Omental fat pad (tissue), 4 donors: Measurements from ENCODE around the gene GGACT. TPM values are rescaled to one million over a fixed set of nuclear protein-coding genes. Genes with fewer than 3 reads are reported as not detected.
A peak's percentile ranks its signal among the peaks of the same experiment; 100 is the strongest.
"Not testable (repeated sequence)": the region's sequence is repeated elsewhere in the genome, so short reads cannot be mapped to it uniquely, and the experiment has no call there.

Experiments used
- ATAC-seq: fragments of 150-250 bp; one replicate; pipeline ENCODE4 v1.9.1; 2016; ENCODE audit warnings: mild to moderate bottlenecking, moderate library complexity; ENCODE audit not compliant: low FRiP score
- DNase-seq: peaks from one replicate; pipeline ENCODE4 v3.0.0-alpha.2; 2019; ENCODE audit warnings: low spot score
- total RNA-seq, 4 donors: library from RNA; depleted of rRNA; stranded (reverse); fragments of >200 nt; gene quantifications; one replicate each; pipeline ENCODE4 v1.1.0, GENCODE V29; 2016
- TF ChIP-seq, protein P1 (sequence below), 3 donors: fragments of 450-650 bp; IDR thresholded peaks; one replicate each; pipeline ENCODE4 v1.5.1; 2016 to 2017; ENCODE audit warnings: antibody characterized with exemption in 3 of 3, mild to moderate bottlenecking in 3 of 3, moderate library complexity in 2 of 3

GGACT gene
- total RNA-seq, 4 donors from 2014 or later: 2.6 to 4.6 (median 3.1) TPM

DNA sequence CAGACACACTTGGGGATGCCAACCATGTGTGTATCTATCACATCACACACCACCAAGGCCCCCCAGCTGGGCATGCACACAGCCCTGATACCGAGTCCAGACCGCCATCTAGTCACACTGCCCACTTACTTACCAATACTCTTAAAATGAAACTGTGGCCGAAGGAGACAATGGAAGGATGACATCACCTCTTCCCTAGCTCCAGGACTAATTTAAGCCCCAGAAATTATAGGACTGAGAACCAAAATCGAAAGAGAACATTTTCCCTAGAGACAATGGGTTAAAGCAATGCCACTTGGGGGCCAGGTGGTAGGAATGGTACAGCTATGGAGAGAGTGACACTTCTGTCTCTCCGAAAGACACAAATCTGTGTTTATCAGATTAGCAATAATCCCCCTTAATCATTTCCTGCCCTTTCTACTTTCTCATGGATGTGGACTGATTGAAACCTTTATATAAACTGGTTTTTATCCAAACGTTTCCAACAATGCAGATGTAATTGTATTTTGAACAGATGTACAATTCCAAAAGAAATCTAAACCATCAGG lies 663 bp upstream of the GGACT start:
- no peak for ATAC-seq
- TF ChIP-seq, protein P1, sequence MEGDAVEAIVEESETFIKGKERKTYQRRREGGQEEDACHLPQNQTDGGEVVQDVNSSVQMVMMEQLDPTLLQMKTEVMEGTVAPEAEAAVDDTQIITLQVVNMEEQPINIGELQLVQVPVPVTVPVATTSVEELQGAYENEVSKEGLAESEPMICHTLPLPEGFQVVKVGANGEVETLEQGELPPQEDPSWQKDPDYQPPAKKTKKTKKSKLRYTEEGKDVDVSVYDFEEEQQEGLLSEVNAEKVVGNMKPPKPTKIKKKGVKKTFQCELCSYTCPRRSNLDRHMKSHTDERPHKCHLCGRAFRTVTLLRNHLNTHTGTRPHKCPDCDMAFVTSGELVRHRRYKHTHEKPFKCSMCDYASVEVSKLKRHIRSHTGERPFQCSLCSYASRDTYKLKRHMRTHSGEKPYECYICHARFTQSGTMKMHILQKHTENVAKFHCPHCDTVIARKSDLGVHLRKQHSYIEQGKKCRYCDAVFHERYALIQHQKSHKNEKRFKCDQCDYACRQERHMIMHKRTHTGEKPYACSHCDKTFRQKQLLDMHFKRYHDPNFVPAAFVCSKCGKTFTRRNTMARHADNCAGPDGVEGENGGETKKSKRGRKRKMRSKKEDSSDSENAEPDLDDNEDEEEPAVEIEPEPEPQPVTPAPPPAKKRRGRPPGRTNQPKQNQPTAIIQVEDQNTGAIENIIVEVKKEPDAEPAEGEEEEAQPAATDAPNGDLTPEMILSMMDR (IDR thresholded peaks at IDR 0.05): no peak

DNA sequence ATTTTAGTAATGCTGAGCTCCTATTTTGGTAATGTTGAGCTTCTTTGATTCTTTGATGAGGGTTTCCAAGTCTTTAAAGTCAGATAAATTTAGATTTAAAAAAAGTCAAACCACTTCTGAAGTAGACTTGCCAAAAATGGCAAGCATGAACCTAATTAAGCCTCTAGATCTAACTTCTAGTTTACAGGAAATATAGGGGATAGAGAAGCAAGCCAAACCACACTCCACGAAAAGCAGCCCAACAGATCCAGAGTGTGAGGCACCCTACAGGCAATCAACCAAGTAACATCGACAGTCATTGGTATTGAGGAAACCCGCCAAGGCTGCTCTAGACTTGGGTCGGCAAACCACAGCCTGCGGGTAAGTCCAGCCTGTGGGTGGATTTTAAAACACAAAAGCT lies 3.7 kb downstream of the GGACT start:
- TF ChIP-seq, protein P1 (IDR thresholded peaks at IDR 0.05): no peak
- DNase-seq (no peak), ATAC-seq (no peak)

More for the DNA sequence above, 663 bp upstream of the GGACT start:
- DNase-seq: no peak

DNA sequence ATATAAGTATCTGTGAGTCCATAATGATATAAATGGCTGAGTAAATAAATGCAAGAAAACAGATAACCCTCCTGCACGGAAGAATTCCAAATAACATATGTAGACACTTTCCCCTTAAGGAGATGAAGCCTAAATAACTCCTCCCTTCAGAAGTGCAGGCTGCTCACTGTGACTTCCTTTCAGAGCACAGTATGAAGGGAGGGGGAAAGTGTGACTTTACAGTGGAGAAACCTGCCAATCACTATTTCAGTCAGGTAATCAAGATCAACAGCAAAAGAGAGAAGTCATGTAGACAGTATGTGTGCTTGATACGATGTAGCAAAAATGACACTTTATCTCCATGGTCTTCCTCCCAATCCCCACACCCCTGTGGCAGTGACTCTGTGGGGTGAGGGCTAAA lies 7.1 kb downstream of the GGACT start:
- DNase-seq: no peak
- TF ChIP-seq, protein P1 (IDR thresholded peaks at IDR 0.05): no peak
- ATAC-seq: no peak

DNA sequence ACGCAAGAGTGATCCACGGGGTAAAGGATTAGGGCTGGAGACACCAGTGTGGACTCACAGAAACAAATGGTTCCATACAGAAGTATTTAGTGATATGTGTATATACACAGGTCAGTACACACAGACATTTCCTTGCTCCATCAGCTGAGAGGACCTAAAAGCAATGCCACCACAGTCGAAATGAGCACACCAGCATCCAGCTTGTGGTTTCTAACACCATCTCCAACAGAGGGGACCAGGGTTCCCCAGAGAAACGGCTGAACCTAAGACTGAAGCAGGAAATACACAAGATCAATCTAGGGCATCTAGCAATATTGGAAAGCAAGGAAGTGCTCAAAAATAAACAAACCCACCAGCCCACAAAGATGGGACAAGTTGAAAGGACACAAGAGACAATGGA lies 7.6 kb downstream of the GGACT start:
- TF ChIP-seq, protein P1 (IDR thresholded peaks at IDR 0.05): no peak
- no peak for DNase-seq
- no peak for ATAC-seq

DNA sequence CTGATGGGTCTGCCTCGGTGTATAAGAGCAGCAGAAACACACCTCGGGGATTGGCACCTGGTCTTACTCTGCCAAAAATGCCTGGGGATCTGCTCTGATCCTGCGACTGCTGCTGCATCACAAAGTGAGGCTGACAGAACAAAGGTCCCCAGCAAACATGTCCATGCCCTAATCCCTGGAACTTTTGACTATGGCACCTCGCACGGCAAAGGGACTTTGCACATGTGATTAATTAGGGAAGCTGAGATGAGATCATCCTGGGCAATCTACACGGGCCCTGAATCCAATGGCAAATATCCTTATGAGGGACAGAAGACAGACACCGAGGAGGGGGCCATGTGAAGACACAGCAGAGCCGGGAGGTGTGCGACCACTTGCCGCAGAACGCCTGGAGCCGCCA lies 8.5 kb downstream of the GGACT start:
- ATAC-seq: no peak
- no peak for DNase-seq
- TF ChIP-seq, protein P1 (IDR thresholded peaks at IDR 0.05): no peak

DNA sequence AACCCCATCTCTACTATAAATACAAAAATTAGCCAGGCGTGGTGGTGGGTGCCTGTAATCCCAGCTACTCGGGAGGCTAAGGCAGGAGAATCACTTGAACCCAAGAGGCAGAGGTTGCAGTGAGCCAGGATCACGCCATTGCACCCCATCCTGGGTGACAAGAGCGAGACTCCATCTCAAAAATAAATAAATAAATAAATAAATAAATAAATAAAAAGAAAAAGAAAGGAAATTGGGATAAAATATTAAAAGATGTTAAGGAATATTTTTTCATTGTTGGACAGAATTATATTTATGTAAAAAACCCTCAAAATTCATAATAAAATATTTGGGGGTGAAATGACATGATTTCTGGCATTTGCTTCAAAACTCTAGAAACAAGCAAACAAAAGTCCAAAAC lies 11.3 kb downstream of the GGACT start:
- not testable (repeated sequence) for DNase-seq, ATAC-seq

DNA sequence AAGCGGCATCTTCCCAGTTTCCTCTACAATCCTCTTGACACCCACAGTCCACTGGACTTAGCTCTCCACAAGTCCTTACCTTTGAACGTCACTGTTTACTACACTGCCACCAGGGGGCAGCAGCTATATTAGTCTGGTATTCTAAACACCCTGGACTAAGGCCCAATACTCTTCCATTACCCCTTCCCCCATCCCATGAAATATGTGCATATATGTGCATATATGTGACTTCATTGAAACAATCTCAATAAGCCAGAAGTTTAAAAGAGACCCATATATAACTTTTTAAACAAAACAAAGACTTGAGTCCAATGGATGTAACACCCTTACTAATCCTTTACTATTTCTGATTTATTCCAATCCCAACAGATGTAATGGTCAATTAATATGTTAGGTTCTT lies 15.5 kb downstream of the GGACT start:
- DNase-seq: peak; percentile 62
- no peak for ATAC-seq
- TF ChIP-seq, protein P1 (IDR thresholded peaks at IDR 0.05): peak in 1 of 3 donors; percentile 31

DNA sequence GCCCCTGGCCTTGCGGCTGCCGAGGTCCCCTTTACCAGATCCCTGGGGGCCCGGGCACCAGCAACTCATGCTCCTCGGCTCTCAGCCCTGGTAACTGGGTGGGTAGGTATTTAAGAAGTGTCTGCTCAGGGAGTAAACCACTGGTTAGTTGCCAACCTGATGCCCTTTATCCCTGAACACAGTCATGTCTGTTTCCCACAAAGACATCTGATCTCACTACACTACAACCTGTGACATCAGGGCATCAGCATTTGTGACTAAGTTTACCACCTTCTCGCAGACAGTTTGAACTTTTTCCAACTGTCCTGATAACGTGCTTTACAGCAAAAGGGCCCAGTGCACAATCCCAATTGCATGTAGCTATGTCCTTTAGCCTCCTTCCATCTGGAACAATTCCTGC lies 22.0 kb downstream of the GGACT start:
- no peak for DNase-seq
- ATAC-seq: no peak
- TF ChIP-seq, protein P1 (IDR thresholded peaks at IDR 0.05): no peak
